ENCODE data around the gene PLEK.
"Not testable (repeated sequence)": the region's sequence is repeated elsewhere in the genome, so short reads cannot be mapped to it uniquely, and the experiment has no call there.

The PLEK gene

DNA sequence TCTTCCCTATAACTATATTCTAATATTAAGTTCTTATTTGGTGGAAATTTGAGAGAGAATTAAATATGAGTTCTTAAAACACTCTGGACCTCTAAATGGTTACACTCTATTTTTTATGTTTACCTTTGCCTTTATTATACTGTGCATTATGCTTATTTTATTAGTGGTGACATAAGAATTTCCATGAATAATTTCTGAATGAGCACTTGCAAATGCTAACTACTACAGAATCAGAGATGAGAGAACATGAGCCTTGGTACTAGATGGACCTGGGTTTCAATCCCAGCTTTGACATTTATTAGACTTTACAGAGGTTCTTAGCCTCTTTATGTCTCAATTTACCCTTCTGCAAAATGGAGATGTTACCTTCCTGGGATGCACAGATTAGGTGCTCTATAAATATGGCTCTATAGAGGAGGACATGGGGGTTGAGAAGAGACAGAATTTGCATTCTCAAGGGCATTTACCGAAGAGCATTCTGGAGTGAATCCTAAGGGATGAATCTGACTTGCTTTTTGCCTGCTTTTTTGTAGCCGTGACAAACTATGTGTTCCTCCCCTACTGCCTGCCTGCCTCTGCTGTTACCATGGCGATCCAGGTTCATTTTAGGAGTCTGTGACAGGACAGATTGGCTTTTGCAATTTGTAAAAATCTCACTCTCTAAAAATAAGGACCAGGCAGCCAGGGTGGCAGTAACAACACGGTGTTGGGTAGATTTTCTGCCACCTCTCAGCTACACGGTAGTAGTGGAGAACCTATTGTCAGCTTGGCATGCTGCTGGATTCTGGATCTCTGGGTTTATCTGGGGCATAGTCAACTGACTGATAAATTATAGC lies 24.6 kb upstream of the PLEK start:
- DNase-seq (ENCODE audit: extremely low read depth, low read depth), result no peak
- H3K4me3 ChIP-seq (replicated peaks; ENCODE audit: low read depth, low read length), result no peak overlapping the region
- TF ChIP-seq CTCF (IDR thresholded peaks at IDR 0.05; ENCODE audit: low read depth, low read length, missing control alignments), result no peak

DNA sequence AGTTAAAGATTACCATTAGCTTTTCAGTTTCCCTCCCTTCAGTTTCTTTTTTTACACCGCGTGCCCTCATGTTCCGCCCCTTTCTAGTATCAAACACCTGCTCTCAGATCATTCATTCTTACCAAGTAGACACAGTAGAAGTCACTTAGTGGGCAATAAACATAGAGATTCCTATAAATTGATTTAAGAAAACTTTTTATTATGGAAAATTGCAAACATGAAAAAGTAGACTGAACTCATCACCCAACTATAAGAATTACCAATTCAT lies 24.1 kb upstream of the PLEK start:
- H3K4me3 ChIP-seq (replicated peaks; ENCODE audit: low read depth, low read length), result no peak overlapping the region
- no peak for TF ChIP-seq CTCF (IDR thresholded peaks at IDR 0.05; ENCODE audit: low read depth, low read length, missing control alignments)
- DNase-seq (ENCODE audit: extremely low read depth, low read depth), result no peak

DNA sequence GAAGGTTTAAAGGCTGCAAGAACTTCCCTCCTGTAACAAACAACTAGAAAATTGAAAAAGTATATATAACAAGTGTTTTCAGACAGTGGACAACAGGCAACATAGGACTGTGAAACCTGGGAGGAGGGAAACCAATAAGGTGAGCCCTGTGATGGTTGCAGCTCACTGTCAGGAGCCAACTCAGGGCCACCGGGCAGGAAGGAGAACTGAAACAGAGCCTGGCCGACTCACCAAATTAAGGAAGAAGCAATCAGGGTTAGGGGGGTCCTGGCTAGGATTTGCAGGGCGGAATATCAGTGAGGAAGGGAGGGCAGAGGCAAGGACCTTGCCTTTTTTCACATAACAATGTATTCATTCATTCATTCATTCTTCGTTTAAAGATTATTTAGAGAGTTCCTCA lies 23.5 kb upstream of the PLEK start:
- DNase-seq (ENCODE audit: extremely low read depth, low read depth), result no peak
- no peak for TF ChIP-seq CTCF (IDR thresholded peaks at IDR 0.05; ENCODE audit: low read depth, low read length, missing control alignments)
- no peak overlapping the region for H3K4me3 ChIP-seq (replicated peaks; ENCODE audit: low read depth, low read length)

DNA sequence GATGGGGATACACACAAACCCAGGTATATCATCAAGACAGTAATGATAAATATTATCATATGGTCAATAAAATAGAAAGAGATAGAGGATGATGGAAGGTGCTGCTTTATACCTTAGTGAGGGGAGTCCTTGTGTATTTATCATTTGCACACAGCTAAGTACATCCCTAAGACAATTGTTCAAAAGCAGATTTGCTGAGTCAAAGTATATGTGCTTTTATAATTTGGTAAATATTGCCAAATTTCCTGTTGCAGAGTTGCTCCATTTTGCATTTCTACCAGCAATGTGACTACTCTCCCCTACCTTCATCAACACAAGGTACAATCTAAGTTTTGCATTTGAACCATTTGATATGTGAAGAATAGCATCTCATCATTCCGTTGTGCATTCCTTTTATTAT lies 22.6 kb upstream of the PLEK start:
- TF ChIP-seq CTCF (IDR thresholded peaks at IDR 0.05; ENCODE audit: low read depth, low read length, missing control alignments), result no peak
- DNase-seq (ENCODE audit: extremely low read depth, low read depth), result no peak
- H3K4me3 ChIP-seq (replicated peaks; ENCODE audit: low read depth, low read length), result no peak overlapping the region

- no peak overlapping the region for H3K4me3 ChIP-seq (replicated peaks; ENCODE audit: low read depth, low read length)
- no peak for DNase-seq (ENCODE audit: extremely low read depth, low read depth)
- TF ChIP-seq CTCF (IDR thresholded peaks at IDR 0.05; ENCODE audit: low read depth, low read length, missing control alignments), result no peak
These were observed 21.1 kb upstream of the PLEK start for GRCh38 chr2:68344031-68344430.

GRCh38 chr2:68345129-68345875 lies 19.8 kb upstream of the PLEK start:
- no peak for TF ChIP-seq CTCF (IDR thresholded peaks at IDR 0.05; ENCODE audit: low read depth, low read length, missing control alignments)
- H3K4me3 ChIP-seq (replicated peaks; ENCODE audit: low read depth, low read length), result no peak overlapping the region
- DNase-seq (ENCODE audit: extremely low read depth, low read depth), result no peak

DNA sequence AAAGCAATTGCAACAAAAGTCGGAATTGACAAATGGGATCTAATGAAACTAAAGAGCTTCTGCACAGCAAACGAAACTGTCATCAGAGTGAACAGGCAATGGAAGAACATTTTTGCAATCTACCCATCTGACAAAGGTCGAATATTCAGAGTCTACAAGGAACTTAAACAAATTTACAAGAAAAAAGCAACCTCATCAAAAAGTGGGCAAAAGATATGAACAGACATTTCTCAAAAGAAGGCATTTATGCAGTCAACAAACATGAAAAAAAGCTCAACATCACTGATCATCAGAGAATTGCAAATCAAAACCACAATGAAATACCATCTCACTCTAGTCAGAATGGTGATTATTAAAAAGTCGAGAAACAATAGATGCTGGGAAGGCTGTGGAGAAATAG lies 16.0 kb upstream of the PLEK start:
- not testable (repeated sequence) for DNase-seq (ENCODE audit: extremely low read depth, low read depth); H3K4me3 ChIP-seq (replicated peaks; ENCODE audit: low read depth, low read length)
